BJ (cell line): ENCODE results near the gene PLCG1. TPM values are rescaled to one million over a fixed set of nuclear protein-coding genes. Genes with fewer than 3 reads are reported as not detected.
A peak's percentile ranks its signal among the peaks of the same experiment; 100 is the strongest.

Source experiments
- CTCF ChIA-PET: fragments of 350-600 bp; formaldehyde crosslinking; extraction: SDS; loops from one replicate; lab custom pipeline; 2021; ENCODE audit warnings: antibody characterized with exemption, inconsistent platforms; lab: Yijun Ruan, JAX
- POLR2A ChIA-PET: fragments of 300-600 bp; sonication (Branson Sonifier 250); formaldehyde crosslinking; extraction: SDS; loops from one replicate; lab custom pipeline; 2021; ENCODE audit warnings: antibody characterized with exemption; lab: Charles Lee
- DNase-seq: peaks from one replicate; pipeline ENCODE4 v3.0.0-alpha.2; 2011; ENCODE audit warnings: low read depth
- H3K27me3 ChIP-seq: 2 replicates; pipeline ENCODE4 v1.6.0; 2011; ENCODE audit warnings: low read length; ENCODE audit not compliant: control insufficient read depth, insufficient read depth
- H3K36me3 ChIP-seq: 2 replicates; pipeline ENCODE4 v1.5.1; 2011; ENCODE audit warnings: low read length; ENCODE audit not compliant: control insufficient read depth, insufficient read depth
- H3K4me3 ChIP-seq: 2 replicates; pipeline ENCODE4 v1.5.1; 2011; ENCODE audit warnings: low read depth, mild to moderate bottlenecking, control low read depth, low read length
- polyA plus RNA-seq: library from polyadenylated mRNA; depleted of rRNA; stranded (reverse); fragments of >200 nt; gene quantifications from 2 replicates; pipeline ENCODE4 v1.2.3, GENCODE V29; 2011
- TF ChIP-seq, protein P1 (sequence below): IDR thresholded peaks from 2 replicates; pipeline ENCODE4 v1.5.1; 2011; ENCODE audit warnings: low read depth, mild to moderate bottlenecking, control low read depth, inconsistent platforms, low read length, moderate library complexity; ENCODE audit not compliant: insufficient read depth

PLCG1 gene
- polyA plus RNA-seq, 1 experiment = 46.5 TPM

- ChIA-PET CTCF (interaction anchor here (0.7 to 9.7 kb wide), 5 partner anchors 49 to 235 kb away, joined by 3 to 149 read pairs (median 5); partner anchors contain the start of gene LPIN3), POLR2A (interaction anchor here (0.7 kb wide), 1 partner anchor 58 kb away, joined by 3 read pairs; no protein-coding TSS in a partner anchor)
- TF ChIP-seq, protein P1, sequence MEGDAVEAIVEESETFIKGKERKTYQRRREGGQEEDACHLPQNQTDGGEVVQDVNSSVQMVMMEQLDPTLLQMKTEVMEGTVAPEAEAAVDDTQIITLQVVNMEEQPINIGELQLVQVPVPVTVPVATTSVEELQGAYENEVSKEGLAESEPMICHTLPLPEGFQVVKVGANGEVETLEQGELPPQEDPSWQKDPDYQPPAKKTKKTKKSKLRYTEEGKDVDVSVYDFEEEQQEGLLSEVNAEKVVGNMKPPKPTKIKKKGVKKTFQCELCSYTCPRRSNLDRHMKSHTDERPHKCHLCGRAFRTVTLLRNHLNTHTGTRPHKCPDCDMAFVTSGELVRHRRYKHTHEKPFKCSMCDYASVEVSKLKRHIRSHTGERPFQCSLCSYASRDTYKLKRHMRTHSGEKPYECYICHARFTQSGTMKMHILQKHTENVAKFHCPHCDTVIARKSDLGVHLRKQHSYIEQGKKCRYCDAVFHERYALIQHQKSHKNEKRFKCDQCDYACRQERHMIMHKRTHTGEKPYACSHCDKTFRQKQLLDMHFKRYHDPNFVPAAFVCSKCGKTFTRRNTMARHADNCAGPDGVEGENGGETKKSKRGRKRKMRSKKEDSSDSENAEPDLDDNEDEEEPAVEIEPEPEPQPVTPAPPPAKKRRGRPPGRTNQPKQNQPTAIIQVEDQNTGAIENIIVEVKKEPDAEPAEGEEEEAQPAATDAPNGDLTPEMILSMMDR = no peak
- Histone ChIP-seq H3K36me3 (peaks cover 16% of the 10 kb centered on the region), H3K27me3 (no peaks in the 10 kb centered on the region), H3K4me3 (no peak overlapping the region)
- no peak for DNase-seq
Measured at GRCh38 chr20:41175727-41176330, 38.5 kb downstream of the PLCG1 start.

- POLR2A ChIA-PET = no interaction called here
- CTCF ChIA-PET = interaction anchor here (1.3 to 9.7 kb wide), 4 partner anchors 55 to 214 kb away, joined by 4 to 149 read pairs (median 4); partner anchors contain the start of gene LPIN3
- Histone ChIP-seq H3K4me3 (no peak overlapping the region), H3K36me3 (peaks cover 17% of the 10 kb centered on the region), H3K27me3 (no peaks in the 10 kb centered on the region)
- TF ChIP-seq, protein P1 = no peak
- DNase-seq = no peak
Measured at GRCh38 chr20:41176711-41177552, 39.6 kb downstream of the PLCG1 start.

DNA sequence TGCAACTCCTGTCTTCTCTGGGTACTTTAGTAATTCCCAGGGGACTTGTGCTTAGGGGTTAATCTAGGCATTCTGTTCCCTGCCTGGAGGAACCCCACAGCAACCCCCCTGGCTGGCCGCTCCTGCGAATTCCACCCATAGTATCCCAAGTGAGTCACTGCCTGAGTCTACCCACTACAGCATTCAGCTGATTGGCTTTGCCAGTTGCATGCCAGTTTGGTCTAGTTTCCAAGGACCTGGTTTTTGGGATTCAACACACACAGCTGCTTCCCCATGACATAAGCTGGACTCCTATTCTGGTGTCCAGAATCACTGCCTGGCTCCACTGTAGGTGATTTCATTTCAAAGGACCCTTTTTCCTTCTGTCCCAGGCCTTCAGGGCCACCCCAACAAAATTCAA, 40.3 kb downstream of the PLCG1 start:
- peak; percentile 82 for DNase-seq
- Histone ChIP-seq H3K4me3 (no peak overlapping the region), H3K36me3 (peaks cover 17% of the 10 kb centered on the region), H3K27me3 (no peaks in the 10 kb centered on the region)
- ChIA-PET CTCF (interaction anchor here (0.9 to 9.7 kb wide), 3 partner anchors 10 to 215 kb away, joined by 3 to 149 read pairs (median 4); partner anchors contain the start of gene LPIN3), POLR2A (no interaction called here)
- TF ChIP-seq, protein P1 = no peak

- CTCF ChIA-PET = interaction anchor here (1.5 to 9.7 kb wide), 2 partner anchors 160 to 216 kb away, joined by 4 to 149 read pairs; partner anchors contain the start of gene LPIN3
- TF ChIP-seq, protein P1 = no peak
- H3K36me3 ChIP-seq = peaks cover 15% of the 10 kb centered on the region
- no peaks in the 10 kb centered on the region for H3K27me3 ChIP-seq
- no peak for DNase-seq
- no peak overlapping the region for H3K4me3 ChIP-seq
- POLR2A ChIA-PET = no interaction called here
Measured at GRCh38 chr20:41178495-41178894, 41.2 kb downstream of the PLCG1 start.

DNA sequence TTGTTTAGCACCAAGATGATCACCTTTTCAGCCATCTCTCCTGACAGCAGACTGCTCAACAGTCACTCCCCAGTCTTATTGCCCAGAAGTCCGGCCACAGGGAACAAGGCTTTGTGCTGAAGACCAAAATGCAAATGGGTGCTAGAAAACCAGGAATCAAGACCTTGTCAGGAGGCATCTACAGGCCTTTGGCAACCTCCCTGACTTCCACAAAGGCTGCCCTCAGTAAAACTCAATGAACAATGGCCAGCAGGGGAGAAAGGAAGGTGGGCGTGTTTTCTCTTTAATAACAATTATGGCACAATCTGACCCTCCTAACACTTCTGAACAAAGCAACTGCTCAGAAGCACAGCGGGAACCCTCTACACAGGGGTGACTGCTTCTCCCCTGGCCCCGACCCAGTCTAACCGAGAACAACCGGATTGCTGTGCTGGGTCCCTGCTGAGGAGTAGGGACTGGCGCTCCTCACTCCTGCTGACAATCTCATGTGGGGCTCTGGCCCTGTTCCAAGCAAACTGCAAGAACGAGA, 41.6 kb downstream of the PLCG1 start:
- CTCF ChIA-PET = no interaction called here
- POLR2A ChIA-PET = no interaction called here
- TF ChIP-seq, protein P1 = no peak
- Histone ChIP-seq H3K36me3 (peaks cover 12% of the 10 kb centered on the region), H3K27me3 (no peaks in the 10 kb centered on the region), H3K4me3 (no peak overlapping the region)
- no peak for DNase-seq
